ENCODE measurements around the gene AMBP. TPM values are rescaled to one million over a fixed set of nuclear protein-coding genes. Genes with fewer than 3 reads are reported as not detected.

The AMBP gene
- polyA plus RNA-seq, 6 donors from 2014 or later: not detected

DNA sequence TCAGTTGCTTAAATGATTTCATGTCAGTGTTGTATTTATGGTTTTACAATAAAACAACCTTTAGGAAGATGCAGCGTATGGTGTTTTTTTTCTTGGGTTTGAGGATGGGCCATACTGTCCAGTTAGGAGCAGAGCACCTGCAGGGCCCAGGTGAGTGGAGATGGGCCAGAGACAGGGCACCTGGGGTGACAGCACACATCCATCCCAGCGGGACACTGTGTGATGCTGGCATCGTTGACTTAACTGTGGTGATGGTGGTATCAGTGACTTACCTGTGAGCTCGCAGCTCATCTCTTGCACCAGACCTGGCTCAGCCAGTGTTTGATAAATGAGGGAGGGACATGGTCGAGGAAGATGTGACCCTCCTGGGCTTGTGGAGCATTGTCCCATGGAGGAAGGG, 21.6 kb downstream of the AMBP start:
- H3K4me3 Mint-ChIP-seq: no peak overlapping the region
- ATAC-seq (ENCODE audit: low read depth in 2 of 2): no peak
- peaks cover 10 to 22% (median 17%) of the 10 kb centered on the region in 3 donors for H3K4me1 Mint-ChIP-seq
- H3K9me3 Mint-ChIP-seq: no peaks in the 10 kb centered on the region
- DNase-seq: no peak
- H3K27me3 Mint-ChIP-seq: no peaks in the 10 kb centered on the region
- H3K36me3 Mint-ChIP-seq: no peaks in the 10 kb centered on the region
- H3K27ac Mint-ChIP-seq: peak overlapping the region in 2 of 6 donors; percentile 34 to 48

DNA sequence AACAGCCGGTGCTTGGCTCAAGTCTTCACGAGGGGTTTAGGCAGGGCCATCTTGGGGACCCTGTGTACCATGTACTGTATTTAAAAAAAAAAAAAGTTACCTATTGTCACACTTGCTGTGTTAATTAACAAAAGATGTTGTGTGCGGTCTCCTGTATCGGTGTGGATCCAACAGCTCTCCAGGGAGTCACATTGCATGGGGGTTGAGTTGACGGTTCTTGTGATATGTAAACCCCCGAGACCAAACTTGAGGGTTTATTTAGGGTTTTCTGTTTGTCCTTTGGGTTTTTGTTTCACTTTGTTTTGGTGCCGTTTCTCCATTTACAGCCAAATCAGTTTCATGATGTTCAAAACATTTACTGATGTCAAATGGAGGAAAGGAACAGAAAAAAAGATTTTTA, 22.2 kb downstream of the AMBP start:
- peaks cover 10 to 21% (median 17%) of the 10 kb centered on the region in 3 donors for H3K4me1 Mint-ChIP-seq
- ATAC-seq (ENCODE audit: low read depth in 2 of 2) (no peak), DNase-seq (no peak)
- no peak overlapping the region for H3K4me3 Mint-ChIP-seq
- no peaks in the 10 kb centered on the region for H3K9me3 Mint-ChIP-seq
- peak overlapping the region in 1 of 6 donors; percentile 29 for H3K27ac Mint-ChIP-seq
- no peaks in the 10 kb centered on the region for H3K27me3 Mint-ChIP-seq
- no peaks in the 10 kb centered on the region for H3K36me3 Mint-ChIP-seq

DNA sequence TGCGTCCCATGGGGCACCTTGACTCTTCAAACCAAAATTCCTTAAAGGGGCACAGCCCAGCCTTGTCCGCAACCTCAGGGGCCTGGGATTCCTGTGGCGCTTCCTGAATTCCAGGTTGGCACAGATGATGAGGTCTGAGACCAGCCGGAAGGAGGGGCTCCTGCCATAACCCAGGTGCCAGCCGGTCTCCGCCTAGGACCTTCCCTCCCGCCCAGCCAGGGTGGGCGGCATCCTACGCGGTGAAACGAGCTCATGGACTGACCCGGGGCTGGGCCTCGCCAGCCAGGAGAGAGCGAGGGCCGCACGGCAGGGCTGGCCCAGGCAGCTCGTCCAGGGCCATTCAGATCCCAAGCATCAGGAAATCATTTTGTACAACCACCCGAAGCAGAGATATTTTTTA, 23.0 kb downstream of the AMBP start:
- H3K27ac Mint-ChIP-seq: no peak overlapping the region
- no peak for DNase-seq
- no peaks in the 10 kb centered on the region for H3K9me3 Mint-ChIP-seq
- peaks cover 5 to 17% (median 15%) of the 10 kb centered on the region in 3 donors for H3K4me1 Mint-ChIP-seq
- no peaks in the 10 kb centered on the region for H3K27me3 Mint-ChIP-seq
- no peak overlapping the region for H3K4me3 Mint-ChIP-seq
- peaks cover under 1 to 3% of the 10 kb centered on the region in 2 donors for H3K36me3 Mint-ChIP-seq
- no peak for ATAC-seq (ENCODE audit: low read depth in 2 of 2)

DNA sequence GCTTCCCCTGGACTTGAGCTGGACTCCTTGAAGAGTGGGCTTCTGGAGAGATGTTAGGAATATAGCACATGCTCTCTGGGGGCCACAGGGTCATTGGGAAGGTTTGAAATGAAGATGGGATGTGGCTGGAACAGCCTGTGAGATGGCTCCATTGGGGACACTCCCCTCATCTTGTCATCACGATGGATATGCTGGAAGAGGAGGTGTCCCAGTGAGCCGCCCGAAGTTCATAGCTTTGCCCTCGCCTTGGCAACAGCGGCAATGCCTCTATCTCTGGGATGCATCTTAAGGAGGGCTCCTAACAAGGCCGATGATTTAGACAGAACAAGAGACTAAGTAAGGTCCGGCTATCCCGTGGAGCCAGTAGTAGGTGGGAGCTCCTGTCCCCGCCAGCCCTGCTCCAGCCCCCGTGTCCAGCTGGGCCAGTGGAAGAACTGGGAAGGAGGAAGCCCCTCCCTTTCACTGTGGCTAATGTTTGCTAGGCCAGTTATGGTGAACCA, 23.9 kb downstream of the AMBP start:
- no peaks in the 10 kb centered on the region for H3K9me3 Mint-ChIP-seq
- H3K4me3 Mint-ChIP-seq: no peak overlapping the region
- H3K27me3 Mint-ChIP-seq: no peaks in the 10 kb centered on the region
- no peak for ATAC-seq (ENCODE audit: low read depth in 2 of 2)
- DNase-seq: no peak
- peaks cover 0 to 12% (median 7%) of the 10 kb centered on the region in 3 donors for H3K4me1 Mint-ChIP-seq
- H3K36me3 Mint-ChIP-seq: peaks cover 4 to 8% of the 10 kb centered on the region in 2 donors
- H3K27ac Mint-ChIP-seq: no peak overlapping the region

DNA sequence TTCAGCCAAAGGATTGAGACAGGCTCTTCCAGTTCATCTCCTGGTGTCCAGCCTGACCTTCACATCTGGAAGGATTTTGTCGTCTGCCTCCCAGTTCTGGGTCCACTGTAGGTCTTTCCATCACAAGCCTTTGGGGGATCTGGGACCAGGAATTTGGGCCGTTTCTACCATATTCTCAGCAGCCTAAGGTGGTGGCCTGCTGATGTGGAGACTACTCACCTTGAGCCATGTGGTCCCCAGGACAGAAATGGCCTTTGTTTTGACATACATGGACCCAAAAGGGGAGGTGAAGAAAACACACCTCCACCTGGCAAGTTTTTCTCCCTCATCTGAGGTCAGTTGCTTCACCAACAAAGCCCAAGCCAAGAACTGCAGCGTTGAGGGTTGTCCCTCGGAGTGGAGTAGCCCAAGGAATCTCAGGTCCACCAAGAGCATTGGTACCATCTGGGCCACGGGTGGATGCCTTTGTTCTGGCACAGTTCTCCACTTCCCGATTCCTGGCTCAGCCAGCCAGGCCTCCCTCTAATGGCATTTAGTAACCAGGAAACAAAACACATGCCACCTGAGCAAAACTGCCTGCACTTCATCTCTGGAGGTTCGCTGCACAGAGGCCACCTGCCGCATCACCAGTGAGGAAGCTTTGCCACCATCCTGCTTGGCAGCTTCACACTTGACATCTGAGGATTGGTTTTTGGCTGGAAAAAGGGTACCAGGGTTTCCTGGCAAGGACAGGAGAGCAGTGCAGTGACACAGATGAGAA, 24.7 kb downstream of the AMBP start:
- peaks cover 5 to 8% of the 10 kb centered on the region in 2 donors for H3K36me3 Mint-ChIP-seq
- peaks cover 0 to 10% (median 0%) of the 10 kb centered on the region in 3 donors for H3K4me1 Mint-ChIP-seq
- no peak for ATAC-seq (ENCODE audit: low read depth in 2 of 2)
- H3K27ac Mint-ChIP-seq: no peak overlapping the region
- no peaks in the 10 kb centered on the region for H3K27me3 Mint-ChIP-seq
- DNase-seq: no peak
- no peak overlapping the region for H3K4me3 Mint-ChIP-seq
- H3K9me3 Mint-ChIP-seq: no peaks in the 10 kb centered on the region

- ATAC-seq (ENCODE audit: low read depth in 2 of 2) (no peak), DNase-seq (no peak)
- Mint-ChIP-seq H3K9me3 (no peaks in the 10 kb centered on the region), H3K36me3 (peaks cover 8 to 11% of the 10 kb centered on the region in 2 donors), H3K4me3 (no peak overlapping the region), H3K27me3 (no peaks in the 10 kb centered on the region), H3K4me1 (peaks cover 0 to 7% (median 0%) of the 10 kb centered on the region in 3 donors), H3K27ac (peak overlapping the region in 1 of 6 donors; percentile 33)
Observed at GRCh38 chr9:114051706-114052105, 26.4 kb downstream of the AMBP start.

DNA sequence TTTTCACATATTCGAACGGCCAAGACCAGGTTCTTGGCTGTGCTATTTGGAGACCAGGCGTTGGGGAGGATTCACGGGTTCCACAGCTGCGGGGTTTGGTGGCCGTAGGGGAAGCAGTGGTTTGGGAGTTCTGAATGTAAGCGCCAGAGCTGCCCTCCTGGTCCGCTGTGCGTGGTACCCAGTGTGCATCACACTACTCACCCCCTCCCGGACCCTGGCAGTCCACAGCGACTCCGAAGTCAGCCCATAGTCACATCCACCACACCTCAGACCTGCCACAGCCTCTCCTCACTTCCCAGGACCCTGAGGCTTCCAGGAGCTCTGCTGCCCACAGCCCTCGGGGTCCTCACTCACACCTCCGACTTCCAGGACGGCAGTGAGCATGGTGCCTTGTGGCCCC, 26.8 kb downstream of the AMBP start:
- H3K4me1 Mint-ChIP-seq: peaks cover 0 to 5% (median 0%) of the 10 kb centered on the region in 3 donors
- H3K27ac Mint-ChIP-seq: peak overlapping the region in 2 of 6 donors; percentile 33 to 47
- no peak overlapping the region for H3K4me3 Mint-ChIP-seq
- DNase-seq (no peak), ATAC-seq (ENCODE audit: low read depth in 2 of 2) (no peak)
- H3K9me3 Mint-ChIP-seq: no peaks in the 10 kb centered on the region
- no peaks in the 10 kb centered on the region for H3K27me3 Mint-ChIP-seq
- H3K36me3 Mint-ChIP-seq: peaks cover 8 to 11% of the 10 kb centered on the region in 2 donors

- DNase-seq: no peak
- Mint-ChIP-seq H3K27me3 (no peaks in the 10 kb centered on the region), H3K4me3 (no peak overlapping the region), H3K27ac (no peak overlapping the region), H3K9me3 (no peaks in the 10 kb centered on the region), H3K36me3 (peaks cover 8 to 11% of the 10 kb centered on the region in 2 donors), H3K4me1 (no peaks in the 10 kb centered on the region)
- no peak for ATAC-seq (ENCODE audit: low read depth in 2 of 2)
Observed at GRCh38 chr9:114050646-114051045, 27.5 kb downstream of the AMBP start.

GRCh38 chr9:114050226-114050568, 27.9 kb downstream of the AMBP start:
- H3K27ac Mint-ChIP-seq: peak overlapping the region in 1 of 6 donors; percentile 10
- no peaks in the 10 kb centered on the region for H3K9me3 Mint-ChIP-seq
- no peak overlapping the region for H3K4me3 Mint-ChIP-seq
- no peaks in the 10 kb centered on the region for H3K27me3 Mint-ChIP-seq
- ATAC-seq (ENCODE audit: low read depth in 2 of 2): no peak
- H3K36me3 Mint-ChIP-seq: peaks cover 8 to 11% of the 10 kb centered on the region in 2 donors
- DNase-seq: no peak
- H3K4me1 Mint-ChIP-seq: no peaks in the 10 kb centered on the region

DNA sequence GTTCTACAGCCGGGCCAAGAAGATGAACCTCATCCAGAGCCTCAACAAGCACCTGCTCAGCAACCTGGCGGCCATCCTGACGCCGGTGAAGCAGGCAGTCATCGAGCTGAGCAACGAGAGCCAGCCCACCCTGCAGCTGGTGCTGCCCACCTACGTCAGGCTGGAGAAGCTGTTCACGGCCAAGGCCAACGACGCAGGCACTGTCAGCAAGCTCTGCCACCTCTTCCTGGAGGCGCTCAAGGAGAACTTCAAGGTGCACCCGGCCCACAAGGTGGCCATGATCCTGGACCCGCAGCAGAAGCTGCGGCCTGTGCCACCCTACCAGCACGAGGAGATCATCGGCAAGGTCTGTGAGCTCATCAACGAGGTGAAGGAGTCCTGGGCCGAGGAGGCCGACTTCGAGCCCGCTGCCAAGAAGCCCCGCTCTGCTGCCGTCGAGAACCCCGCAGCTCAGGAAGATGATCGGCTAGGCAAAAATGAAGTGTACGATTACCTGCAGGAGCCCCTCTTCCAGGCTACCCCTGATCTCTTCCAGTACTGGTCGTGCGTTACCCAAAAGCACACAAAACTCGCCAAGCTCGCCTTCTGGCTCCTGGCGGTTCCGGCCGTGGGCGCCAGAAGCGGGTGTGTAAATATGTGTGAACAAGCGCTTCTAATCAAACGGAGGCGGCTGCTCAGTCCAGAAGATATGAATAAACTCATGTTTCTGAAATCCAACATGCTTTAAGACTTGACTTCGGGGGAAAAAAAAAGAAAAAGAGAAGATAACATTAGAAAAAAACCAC, 28.5 kb downstream of the AMBP start:
- H3K27me3 Mint-ChIP-seq: no peaks in the 10 kb centered on the region
- peaks cover 8 to 11% of the 10 kb centered on the region in 2 donors for H3K36me3 Mint-ChIP-seq
- DNase-seq (no peak), ATAC-seq (ENCODE audit: low read depth in 2 of 2) (no peak)
- no peak overlapping the region for H3K4me3 Mint-ChIP-seq
- H3K9me3 Mint-ChIP-seq: no peaks in the 10 kb centered on the region
- peak overlapping the region in 2 of 6 donors; percentile 10 to 38 for H3K27ac Mint-ChIP-seq
- H3K4me1 Mint-ChIP-seq: no peaks in the 10 kb centered on the region

DNA sequence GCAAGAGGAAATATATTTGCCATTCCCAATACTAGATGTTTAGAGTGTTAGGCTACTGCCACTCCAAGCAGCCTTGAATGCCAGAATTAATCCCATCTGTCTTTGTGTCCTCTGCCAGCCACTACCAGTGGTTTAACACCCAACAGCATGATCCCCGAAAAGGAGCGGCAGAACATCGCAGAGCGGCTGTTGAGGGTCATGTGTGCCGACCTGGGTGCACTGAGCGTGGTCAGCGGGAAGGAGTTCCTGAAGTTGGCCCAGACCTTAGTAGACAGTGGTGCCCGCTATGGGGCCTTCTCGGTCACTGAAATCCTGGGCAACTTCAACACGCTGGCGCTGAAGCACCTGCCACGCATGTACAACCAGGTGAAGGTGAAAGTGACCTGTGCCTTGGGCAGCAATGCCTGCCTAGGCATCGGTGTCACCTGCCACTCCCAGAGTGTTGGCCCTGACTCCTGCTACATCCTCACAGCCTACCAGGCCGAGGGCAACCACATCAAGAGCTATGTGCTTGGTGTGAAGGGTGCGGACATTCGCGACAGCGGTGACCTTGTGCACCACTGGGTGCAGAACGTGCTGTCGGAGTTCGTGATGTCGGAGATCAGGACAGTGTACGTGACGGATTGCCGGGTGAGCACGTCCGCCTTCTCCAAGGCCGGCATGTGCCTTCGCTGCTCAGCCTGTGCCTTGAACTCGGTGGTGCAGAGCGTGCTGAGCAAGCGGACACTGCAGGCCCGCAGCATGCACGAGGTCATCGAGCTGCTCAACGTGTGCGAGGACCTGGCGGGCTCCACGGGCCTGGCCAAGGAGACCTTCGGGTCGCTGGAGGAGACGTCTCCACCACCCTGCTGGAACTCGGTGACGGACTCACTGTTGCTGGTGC, 29.3 kb downstream of the AMBP start:
- H3K4me3 Mint-ChIP-seq: no peak overlapping the region
- H3K36me3 Mint-ChIP-seq: peaks cover 8 to 11% of the 10 kb centered on the region in 2 donors
- H3K27me3 Mint-ChIP-seq: no peaks in the 10 kb centered on the region
- H3K27ac Mint-ChIP-seq: no peak overlapping the region
- no peaks in the 10 kb centered on the region for H3K4me1 Mint-ChIP-seq
- ATAC-seq (ENCODE audit: low read depth in 2 of 2) (no peak), DNase-seq (no peak)
- H3K9me3 Mint-ChIP-seq: no peaks in the 10 kb centered on the region

- peaks cover 8 to 11% of the 10 kb centered on the region in 2 donors for H3K36me3 Mint-ChIP-seq
- no peak overlapping the region for H3K4me3 Mint-ChIP-seq
- no peak overlapping the region for H3K27ac Mint-ChIP-seq
- no peak for ATAC-seq (ENCODE audit: low read depth in 2 of 2)
- no peaks in the 10 kb centered on the region for H3K4me1 Mint-ChIP-seq
- no peaks in the 10 kb centered on the region for H3K27me3 Mint-ChIP-seq
- no peak for DNase-seq
- H3K9me3 Mint-ChIP-seq: no peaks in the 10 kb centered on the region
Observed at GRCh38 chr9:114047717-114048116, 30.4 kb downstream of the AMBP start.

DNA sequence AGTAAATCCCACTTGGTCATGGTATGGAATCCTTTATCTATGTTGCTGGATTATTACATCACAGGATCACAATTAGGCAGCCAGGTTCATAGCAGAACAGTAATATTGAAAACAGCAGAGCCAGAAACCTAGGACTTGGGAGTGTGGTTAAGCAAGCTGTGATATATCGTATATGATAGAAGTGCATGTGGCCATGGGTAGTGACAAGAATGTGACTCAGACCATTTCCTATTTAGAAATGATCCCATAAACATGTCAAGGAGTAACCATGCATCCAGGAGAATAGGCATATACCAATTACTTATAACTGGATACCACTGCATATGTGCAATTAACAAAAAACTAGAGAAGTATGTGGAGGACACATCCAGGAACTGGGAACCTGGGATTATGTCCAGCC, 31.2 kb downstream of the AMBP start:
- ATAC-seq (ENCODE audit: low read depth in 2 of 2) (no peak), DNase-seq (no peak)
- Mint-ChIP-seq H3K36me3 (peaks cover 8 to 11% of the 10 kb centered on the region in 2 donors), H3K4me1 (no peaks in the 10 kb centered on the region), H3K4me3 (no peak overlapping the region), H3K9me3 (no peaks in the 10 kb centered on the region), H3K27ac (no peak overlapping the region), H3K27me3 (no peaks in the 10 kb centered on the region)

Data from naive B cell (primary cell).